Caco-2 (cell line): ENCODE results near the gene NATD1. TPM values are rescaled to one million over a fixed set of nuclear protein-coding genes. Genes with fewer than 3 reads are reported as not detected.

Source experiments
- BruUV-seq: library from RNA; stranded (reverse); fragments of 400-500 nt; replicated peaks from 2 replicates; lab custom pipeline; 2021; lab: Mats Ljungman, UMichigan
- CTCF ChIA-PET: fragments of 300-600 bp; sonication (Branson Sonifier 250); formaldehyde crosslinking; loops from one replicate; lab custom pipeline; 2022; ENCODE audit warnings: antibody characterized with exemption; lab: Charles Lee
- POLR2A ChIA-PET: fragments of 300-600 bp; sonication (Branson Sonifier 250); formaldehyde crosslinking; loops from one replicate; lab custom pipeline; 2022; ENCODE audit warnings: antibody characterized with exemption; lab: Charles Lee
- DNase-seq, 2 experiments: peaks; one replicate each; pipeline versions ENCODE4 v3.0.0 to v3.0.0-alpha.2; 2020 to 2022
- H3K27me3 ChIP-seq: replicated peaks from 2 replicates; pipeline ENCODE4 v1.6.0; 2011; ENCODE audit warnings: low read length; ENCODE audit not compliant: control insufficient read depth, insufficient read depth
- H3K36me3 ChIP-seq: 2 replicates; pipeline ENCODE4 v1.5.1; 2011; ENCODE audit warnings: low read length; ENCODE audit not compliant: control insufficient read depth, insufficient read depth
- H3K4me1 ChIP-seq: fragments of 250-450 bp; sonication (Bioruptor Pico); 2 replicates; pipeline ENCODE4 v1.5.1; 2020; ENCODE audit warnings: mild to moderate bottlenecking
- H3K4me3 ChIP-seq: 2 replicates; pipeline ENCODE4 v1.5.1; 2011; ENCODE audit warnings: low read depth, mild to moderate bottlenecking, control low read depth, low read length
- H3K9me3 ChIP-seq: fragments of 250-450 bp; sonication (Bioruptor Pico); 2 replicates; pipeline ENCODE4 v1.5.1; 2020; ENCODE audit warnings: mild to moderate bottlenecking, moderate library complexity
- H3K27ac Mint-ChIP-seq: one replicate; pipeline ENCODE4 v1.8.0; 2022; ENCODE audit warnings: mixed read lengths; ENCODE audit not compliant: unreplicated experiment
- H3K27me3 Mint-ChIP-seq: one replicate; pipeline ENCODE4 v1.8.0; 2022; ENCODE audit warnings: mixed read lengths; ENCODE audit not compliant: insufficient read depth, unreplicated experiment
- H3K36me3 Mint-ChIP-seq: one replicate; pipeline ENCODE4 v1.8.0; 2022; ENCODE audit warnings: mild to moderate bottlenecking, mixed read lengths; ENCODE audit not compliant: insufficient read depth, unreplicated experiment
- H3K4me1 Mint-ChIP-seq: one replicate; pipeline ENCODE4 v1.8.0; 2022; ENCODE audit warnings: low read depth, mixed read lengths; ENCODE audit not compliant: unreplicated experiment
- H3K4me3 Mint-ChIP-seq: one replicate; pipeline ENCODE4 v1.8.0; 2022; ENCODE audit warnings: mild to moderate bottlenecking, moderate library complexity, mixed read lengths; ENCODE audit not compliant: unreplicated experiment
- H3K9me3 Mint-ChIP-seq: one replicate; pipeline ENCODE4 v1.8.0; 2022; ENCODE audit warnings: mixed read lengths; ENCODE audit not compliant: unreplicated experiment
- intact Hi-C: fragments of 100-400 bp; cut with micrococcal nuclease; formaldehyde crosslinking; loops from one replicate; pipeline ENCODE4 v1.10.0; 2022; ENCODE audit not compliant: unreplicated experiment
- total RNA-seq: library from RNA; stranded (reverse); gene quantifications from 2 replicates; pipeline ENCODE4 v1.2.3, GENCODE V29; 2022
- TF ChIP-seq, protein P1 (sequence below), 2 experiments: fragments of 200-600 bp in 1 of 2; IDR thresholded peaks; 1 replicate in 1 of 2; 2 replicates in 1 of 2; pipeline versions ENCODE4 v1.5.1 to v1.8.0; 2011 to 2022; ENCODE audit warnings: antibody characterized with exemption in 1 of 2, control low read depth in 1 of 2, inconsistent platforms in 1 of 2, low read depth in 1 of 2, low read length in 1 of 2, mild to moderate bottlenecking in 1 of 2, moderate library complexity in 1 of 2; ENCODE audit not compliant: insufficient read depth in 1 of 2, severe bottlenecking in 1 of 2, unreplicated experiment in 1 of 2

The NATD1 gene
- total RNA-seq, 1 experiment from 2014 or later = 18.4 TPM

DNA sequence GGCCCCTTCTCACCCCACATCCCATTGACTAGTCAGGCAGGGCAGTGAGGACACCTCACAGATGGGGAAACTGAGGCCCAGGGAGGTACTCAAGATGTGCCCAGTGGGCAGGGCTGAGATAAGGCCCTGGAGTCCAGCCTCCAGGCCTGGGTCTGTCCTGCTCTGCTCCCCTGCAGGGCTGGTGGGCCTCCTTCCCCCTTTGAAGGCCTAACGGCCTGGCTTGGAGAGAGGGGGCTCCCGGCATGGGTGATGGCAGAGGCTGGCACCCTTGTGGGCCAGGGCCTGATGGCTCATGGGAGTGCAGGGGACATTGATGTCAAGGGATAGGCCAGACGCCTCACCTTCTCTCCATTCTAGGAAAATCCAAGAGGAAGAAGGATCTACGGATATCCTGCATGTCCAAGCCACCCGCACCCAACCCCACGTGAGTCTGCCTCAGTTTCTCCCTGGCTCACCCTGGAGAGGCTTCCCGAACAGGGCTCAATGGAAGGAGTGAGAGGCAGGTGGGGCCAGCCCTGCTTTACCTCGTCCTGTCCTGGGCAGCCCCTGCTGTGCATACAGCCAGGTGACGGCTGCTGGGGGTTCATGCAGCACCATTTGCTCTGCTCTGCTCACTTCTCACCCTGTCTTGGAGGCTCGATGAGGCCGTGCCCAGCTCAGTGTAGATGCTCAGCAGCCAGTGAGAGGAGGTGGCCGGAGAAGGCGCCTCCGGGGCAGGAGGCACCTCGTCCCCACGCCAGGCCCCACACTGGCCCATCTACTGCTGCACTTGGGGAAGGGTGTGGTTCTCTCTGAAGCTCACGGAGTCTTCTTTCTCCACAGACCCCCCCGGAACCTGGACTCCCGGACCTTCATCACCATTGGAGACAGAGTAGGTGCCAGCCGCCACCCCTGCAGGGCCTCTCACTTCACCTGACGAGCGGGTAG lies 45.1 kb upstream of the NATD1 start:
- H3K27me3 ChIP-seq = no peaks in the 10 kb centered on the region
- TF ChIP-seq, protein P1, sequence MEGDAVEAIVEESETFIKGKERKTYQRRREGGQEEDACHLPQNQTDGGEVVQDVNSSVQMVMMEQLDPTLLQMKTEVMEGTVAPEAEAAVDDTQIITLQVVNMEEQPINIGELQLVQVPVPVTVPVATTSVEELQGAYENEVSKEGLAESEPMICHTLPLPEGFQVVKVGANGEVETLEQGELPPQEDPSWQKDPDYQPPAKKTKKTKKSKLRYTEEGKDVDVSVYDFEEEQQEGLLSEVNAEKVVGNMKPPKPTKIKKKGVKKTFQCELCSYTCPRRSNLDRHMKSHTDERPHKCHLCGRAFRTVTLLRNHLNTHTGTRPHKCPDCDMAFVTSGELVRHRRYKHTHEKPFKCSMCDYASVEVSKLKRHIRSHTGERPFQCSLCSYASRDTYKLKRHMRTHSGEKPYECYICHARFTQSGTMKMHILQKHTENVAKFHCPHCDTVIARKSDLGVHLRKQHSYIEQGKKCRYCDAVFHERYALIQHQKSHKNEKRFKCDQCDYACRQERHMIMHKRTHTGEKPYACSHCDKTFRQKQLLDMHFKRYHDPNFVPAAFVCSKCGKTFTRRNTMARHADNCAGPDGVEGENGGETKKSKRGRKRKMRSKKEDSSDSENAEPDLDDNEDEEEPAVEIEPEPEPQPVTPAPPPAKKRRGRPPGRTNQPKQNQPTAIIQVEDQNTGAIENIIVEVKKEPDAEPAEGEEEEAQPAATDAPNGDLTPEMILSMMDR (IDR thresholded peaks at IDR 0.05; ENCODE audit: insufficient read depth in 1 of 2, low read depth in 1 of 2, low read length in 1 of 2, severe bottlenecking in 1 of 2, unreplicated experiment in 1 of 2) = no peak
- Mint-ChIP-seq H3K36me3 (peaks cover 22% of the 10 kb centered on the region), H3K4me1 (no peaks in the 10 kb centered on the region), H3K27ac (no peak overlapping the region), H3K27me3 (no peaks in the 10 kb centered on the region), H3K4me3 (no peak overlapping the region), H3K9me3 (no peaks in the 10 kb centered on the region)
- intact Hi-C loops = no loop called here
- DNase-seq = no peak
- ChIA-PET CTCF (no interaction called here), POLR2A (no interaction called here)
- no peaks in the 10 kb centered on the region for H3K4me1 ChIP-seq
- H3K9me3 ChIP-seq = no peaks in the 10 kb centered on the region
- BruUV-seq = no TSS peak
- peaks cover 3% of the 10 kb centered on the region; the same call in 1 of the 2 replicates for H3K36me3 ChIP-seq
- no peak overlapping the region for H3K4me3 ChIP-seq

DNA sequence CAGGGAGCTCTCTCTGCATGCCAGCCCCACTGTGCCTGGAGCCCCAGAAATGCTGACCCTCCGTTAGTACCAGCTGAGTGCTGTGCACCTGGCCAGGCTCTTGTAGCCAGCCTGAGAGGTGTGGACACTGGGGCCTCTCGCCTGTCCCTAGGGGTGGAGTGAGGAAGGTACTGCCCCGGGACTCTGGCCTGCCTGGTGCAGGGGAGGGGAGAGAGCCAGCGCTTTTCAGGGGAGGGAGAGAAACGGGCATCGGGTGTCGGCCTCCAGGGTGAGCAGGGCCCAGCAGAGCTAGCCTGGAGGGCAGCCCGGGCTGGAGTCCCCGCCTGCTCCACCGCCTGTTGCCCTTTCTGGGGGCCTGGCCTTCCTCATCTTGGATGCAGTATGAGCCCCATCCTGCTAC lies 44.4 kb upstream of the NATD1 start:
- no peaks in the 10 kb centered on the region for H3K4me1 ChIP-seq
- H3K27ac Mint-ChIP-seq = no peak overlapping the region
- no peaks in the 10 kb centered on the region for H3K9me3 Mint-ChIP-seq
- intact Hi-C loops = no loop called here
- TF ChIP-seq, protein P1 (IDR thresholded peaks at IDR 0.05; ENCODE audit: insufficient read depth in 1 of 2, low read depth in 1 of 2, low read length in 1 of 2, severe bottlenecking in 1 of 2, unreplicated experiment in 1 of 2) = no peak
- H3K27me3 ChIP-seq = no peaks in the 10 kb centered on the region
- H3K4me3 ChIP-seq = no peak overlapping the region
- no peaks in the 10 kb centered on the region for H3K27me3 Mint-ChIP-seq
- BruUV-seq = no TSS peak
- H3K36me3 ChIP-seq = peaks cover 3% of the 10 kb centered on the region; the same call in 1 of the 2 replicates
- CTCF ChIA-PET = no interaction called here
- no peaks in the 10 kb centered on the region for H3K4me1 Mint-ChIP-seq
- no peak overlapping the region for H3K4me3 Mint-ChIP-seq
- POLR2A ChIA-PET = no interaction called here
- H3K9me3 ChIP-seq = no peaks in the 10 kb centered on the region
- no peak for DNase-seq
- H3K36me3 Mint-ChIP-seq = peaks cover 20% of the 10 kb centered on the region

DNA sequence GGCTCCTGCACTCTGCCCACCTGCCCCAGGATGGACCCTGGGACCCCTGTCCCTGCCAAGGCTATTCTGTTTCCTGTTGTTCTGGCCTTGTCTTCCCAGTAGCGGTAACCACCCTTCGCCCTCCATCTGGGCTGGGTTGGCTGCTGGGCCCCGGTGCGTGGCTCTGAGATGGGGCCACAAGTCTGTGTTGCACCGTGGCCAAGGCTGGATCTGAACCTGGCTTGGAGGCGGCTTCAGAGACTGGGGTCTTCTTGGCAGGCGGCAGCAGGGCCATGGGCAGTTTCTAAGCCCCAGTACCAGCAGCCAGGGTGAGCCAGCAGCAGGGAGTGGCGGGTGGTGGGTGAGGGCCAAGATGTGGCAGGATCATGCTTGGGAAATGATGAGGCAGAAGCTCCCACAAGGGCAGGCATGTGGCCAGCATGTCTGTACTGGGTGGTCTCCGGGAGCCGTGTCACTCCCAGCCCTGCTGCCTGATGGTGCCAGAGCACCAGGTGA lies 43.9 kb upstream of the NATD1 start:
- no peak for DNase-seq
- no peak overlapping the region for H3K4me3 Mint-ChIP-seq
- H3K4me1 ChIP-seq = no peaks in the 10 kb centered on the region
- POLR2A ChIA-PET = no interaction called here
- no peaks in the 10 kb centered on the region for H3K27me3 ChIP-seq
- H3K27me3 Mint-ChIP-seq = no peaks in the 10 kb centered on the region
- no peaks in the 10 kb centered on the region for H3K9me3 ChIP-seq
- no peak overlapping the region for H3K4me3 ChIP-seq
- peaks cover 20% of the 10 kb centered on the region for H3K36me3 Mint-ChIP-seq
- peaks cover 3% of the 10 kb centered on the region; the same call in 1 of the 2 replicates for H3K36me3 ChIP-seq
- H3K4me1 Mint-ChIP-seq = no peaks in the 10 kb centered on the region
- CTCF ChIA-PET = no interaction called here
- no peak overlapping the region for H3K27ac Mint-ChIP-seq
- no TSS peak for BruUV-seq
- intact Hi-C loops = no loop called here
- TF ChIP-seq, protein P1 (IDR thresholded peaks at IDR 0.05; ENCODE audit: insufficient read depth in 1 of 2, low read depth in 1 of 2, low read length in 1 of 2, severe bottlenecking in 1 of 2, unreplicated experiment in 1 of 2) = no peak
- no peaks in the 10 kb centered on the region for H3K9me3 Mint-ChIP-seq
